ENCODE measurements around the gene CALD1. TPM values are rescaled to one million over a fixed set of nuclear protein-coding genes. Genes with fewer than 3 reads are reported as not detected.

CALD1 gene
- polyA plus RNA-seq, 2 of the 4 experiments (the other 2 are of a cell fraction) = 136 to 150 TPM

DNA sequence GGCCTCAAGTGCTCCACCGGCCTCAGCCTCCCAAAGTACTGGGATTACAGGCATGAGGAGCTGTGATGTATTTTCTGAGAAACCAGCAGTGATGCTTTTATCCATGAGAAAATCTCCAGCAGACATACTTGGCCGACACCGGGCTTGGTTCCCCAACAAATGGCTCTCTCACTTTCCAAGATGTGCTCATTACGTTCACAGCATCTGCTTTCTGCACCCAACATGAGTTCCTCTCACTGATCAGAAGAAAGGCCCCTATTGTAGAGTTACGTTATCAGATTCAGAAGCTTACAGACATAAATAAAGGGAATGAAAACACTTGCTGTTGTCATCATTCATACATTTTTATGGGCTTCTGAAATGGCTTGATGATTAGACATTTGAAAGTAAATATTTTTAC lies 95.0 kb downstream of the CALD1 start:
- WGBS (ENCODE audit: missing lambda C conversion rate) = 93% methylated on average over 5 of the region's 5 CpGs
- POLR2A ChIA-PET = no interaction called here
- Histone ChIP-seq H3K27ac (no peak overlapping the region; a peak in 1 of 6 replicates), H3K9me3 (no peaks in the 10 kb centered on the region), H3K4me1 (peaks cover 11% of the 10 kb centered on the region; the same call in 2 of the 3 replicates), H3K4me3 (no peak overlapping the region), H3K4me2 (no peak overlapping the region)
- TF ChIP-seq, protein P1, sequence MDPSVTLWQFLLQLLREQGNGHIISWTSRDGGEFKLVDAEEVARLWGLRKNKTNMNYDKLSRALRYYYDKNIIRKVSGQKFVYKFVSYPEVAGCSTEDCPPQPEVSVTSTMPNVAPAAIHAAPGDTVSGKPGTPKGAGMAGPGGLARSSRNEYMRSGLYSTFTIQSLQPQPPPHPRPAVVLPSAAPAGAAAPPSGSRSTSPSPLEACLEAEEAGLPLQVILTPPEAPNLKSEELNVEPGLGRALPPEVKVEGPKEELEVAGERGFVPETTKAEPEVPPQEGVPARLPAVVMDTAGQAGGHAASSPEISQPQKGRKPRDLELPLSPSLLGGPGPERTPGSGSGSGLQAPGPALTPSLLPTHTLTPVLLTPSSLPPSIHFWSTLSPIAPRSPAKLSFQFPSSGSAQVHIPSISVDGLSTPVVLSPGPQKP (IDR thresholded peaks at IDR 0.05; ENCODE audit: low read depth, low read length) = no peak
- TF ChIP-seq, protein P2, sequence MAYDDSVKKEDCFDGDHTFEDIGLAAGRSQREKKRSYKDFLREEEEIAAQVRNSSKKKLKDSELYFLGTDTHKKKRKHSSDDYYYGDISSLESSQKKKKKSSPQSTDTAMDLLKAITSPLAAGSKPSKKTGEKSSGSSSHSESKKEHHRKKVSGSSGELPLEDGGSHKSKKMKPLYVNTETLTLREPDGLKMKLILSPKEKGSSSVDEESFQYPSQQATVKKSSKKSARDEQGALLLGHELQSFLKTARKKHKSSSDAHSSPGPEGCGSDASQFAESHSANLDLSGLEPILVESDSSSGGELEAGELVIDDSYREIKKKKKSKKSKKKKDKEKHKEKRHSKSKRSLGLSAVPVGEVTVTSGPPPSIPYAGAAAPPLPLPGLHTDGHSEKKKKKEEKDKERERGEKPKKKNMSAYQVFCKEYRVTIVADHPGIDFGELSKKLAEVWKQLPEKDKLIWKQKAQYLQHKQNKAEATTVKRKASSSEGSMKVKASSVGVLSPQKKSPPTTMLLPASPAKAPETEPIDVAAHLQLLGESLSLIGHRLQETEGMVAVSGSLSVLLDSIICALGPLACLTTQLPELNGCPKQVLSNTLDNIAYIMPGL (CRISPR knock-in tag; IDR thresholded peaks at IDR 0.05; ENCODE audit: borderline replicate concordance) = no peak
- TF ChIP-seq PHF8 (IDR thresholded peaks at IDR 0.05; ENCODE audit: borderline replicate concordance, low read depth) (no peak), NFE2L2 (conservative IDR thresholded peaks at IDR 0.05; ENCODE audit: low read length) (no peak), CBX2 (IDR thresholded peaks at IDR 0.05; ENCODE audit: borderline replicate concordance, low read depth) (no peak), RAD21 (conservative IDR thresholded peaks at IDR 0.05 in 1 of 2, IDR thresholded peaks at IDR 0.05 in 1 of 2) (no peak), CHD2 (IDR thresholded peaks at IDR 0.05; ENCODE audit: low read length, partially characterized antibody) (no peak), FOSB (CRISPR knock-in tag; IDR thresholded peaks at IDR 0.05) (no peak), SMC3 (IDR thresholded peaks at IDR 0.05) (no peak), BHLHE40 (IDR thresholded peaks at IDR 0.05; ENCODE audit: low read depth, low read length) (no peak), ZSCAN20 (CRISPR knock-in tag; IDR thresholded peaks at IDR 0.05) (no peak), ESRRA (IDR thresholded peaks at IDR 0.05; ENCODE audit: borderline replicate concordance, low read length) (no peak)
- TF ChIP-seq, protein P3, sequence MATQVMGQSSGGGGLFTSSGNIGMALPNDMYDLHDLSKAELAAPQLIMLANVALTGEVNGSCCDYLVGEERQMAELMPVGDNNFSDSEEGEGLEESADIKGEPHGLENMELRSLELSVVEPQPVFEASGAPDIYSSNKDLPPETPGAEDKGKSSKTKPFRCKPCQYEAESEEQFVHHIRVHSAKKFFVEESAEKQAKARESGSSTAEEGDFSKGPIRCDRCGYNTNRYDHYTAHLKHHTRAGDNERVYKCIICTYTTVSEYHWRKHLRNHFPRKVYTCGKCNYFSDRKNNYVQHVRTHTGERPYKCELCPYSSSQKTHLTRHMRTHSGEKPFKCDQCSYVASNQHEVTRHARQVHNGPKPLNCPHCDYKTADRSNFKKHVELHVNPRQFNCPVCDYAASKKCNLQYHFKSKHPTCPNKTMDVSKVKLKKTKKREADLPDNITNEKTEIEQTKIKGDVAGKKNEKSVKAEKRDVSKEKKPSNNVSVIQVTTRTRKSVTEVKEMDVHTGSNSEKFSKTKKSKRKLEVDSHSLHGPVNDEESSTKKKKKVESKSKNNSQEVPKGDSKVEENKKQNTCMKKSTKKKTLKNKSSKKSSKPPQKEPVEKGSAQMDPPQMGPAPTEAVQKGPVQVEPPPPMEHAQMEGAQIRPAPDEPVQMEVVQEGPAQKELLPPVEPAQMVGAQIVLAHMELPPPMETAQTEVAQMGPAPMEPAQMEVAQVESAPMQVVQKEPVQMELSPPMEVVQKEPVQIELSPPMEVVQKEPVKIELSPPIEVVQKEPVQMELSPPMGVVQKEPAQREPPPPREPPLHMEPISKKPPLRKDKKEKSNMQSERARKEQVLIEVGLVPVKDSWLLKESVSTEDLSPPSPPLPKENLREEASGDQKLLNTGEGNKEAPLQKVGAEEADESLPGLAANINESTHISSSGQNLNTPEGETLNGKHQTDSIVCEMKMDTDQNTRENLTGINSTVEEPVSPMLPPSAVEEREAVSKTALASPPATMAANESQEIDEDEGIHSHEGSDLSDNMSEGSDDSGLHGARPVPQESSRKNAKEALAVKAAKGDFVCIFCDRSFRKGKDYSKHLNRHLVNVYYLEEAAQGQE (IDR thresholded peaks at IDR 0.05) = no peak
- TF ChIP-seq, protein P4, sequence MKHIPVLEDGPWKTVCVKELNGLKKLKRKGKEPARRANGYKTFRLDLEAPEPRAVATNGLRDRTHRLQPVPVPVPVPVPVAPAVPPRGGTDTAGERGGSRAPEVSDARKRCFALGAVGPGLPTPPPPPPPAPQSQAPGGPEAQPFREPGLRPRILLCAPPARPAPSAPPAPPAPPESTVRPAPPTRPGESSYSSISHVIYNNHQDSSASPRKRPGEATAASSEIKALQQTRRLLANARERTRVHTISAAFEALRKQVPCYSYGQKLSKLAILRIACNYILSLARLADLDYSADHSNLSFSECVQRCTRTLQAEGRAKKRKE (CRISPR knock-in tag; IDR thresholded peaks at IDR 0.05; ENCODE audit: low read depth) = no peak
- TF ChIP-seq, protein P5, sequence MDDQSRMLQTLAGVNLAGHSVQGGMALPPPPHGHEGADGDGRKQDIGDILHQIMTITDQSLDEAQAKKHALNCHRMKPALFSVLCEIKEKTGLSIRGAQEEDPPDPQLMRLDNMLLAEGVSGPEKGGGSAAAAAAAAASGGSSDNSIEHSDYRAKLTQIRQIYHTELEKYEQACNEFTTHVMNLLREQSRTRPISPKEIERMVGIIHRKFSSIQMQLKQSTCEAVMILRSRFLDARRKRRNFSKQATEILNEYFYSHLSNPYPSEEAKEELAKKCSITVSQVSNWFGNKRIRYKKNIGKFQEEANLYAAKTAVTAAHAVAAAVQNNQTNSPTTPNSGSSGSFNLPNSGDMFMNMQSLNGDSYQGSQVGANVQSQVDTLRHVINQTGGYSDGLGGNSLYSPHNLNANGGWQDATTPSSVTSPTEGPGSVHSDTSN (IDR thresholded peaks at IDR 0.05) = no peak
- FAIRE-seq (no peak), ATAC-seq (no peak), DNase-seq (ENCODE audit: low read depth in 1 of 2, low spot score in 1 of 2) (no peak)
- CTCF ChIA-PET = interaction anchor here (1.0 kb wide), 1 partner anchor 57 kb away, joined by 4 read pairs; no protein-coding TSS in a partner anchor

DNA sequence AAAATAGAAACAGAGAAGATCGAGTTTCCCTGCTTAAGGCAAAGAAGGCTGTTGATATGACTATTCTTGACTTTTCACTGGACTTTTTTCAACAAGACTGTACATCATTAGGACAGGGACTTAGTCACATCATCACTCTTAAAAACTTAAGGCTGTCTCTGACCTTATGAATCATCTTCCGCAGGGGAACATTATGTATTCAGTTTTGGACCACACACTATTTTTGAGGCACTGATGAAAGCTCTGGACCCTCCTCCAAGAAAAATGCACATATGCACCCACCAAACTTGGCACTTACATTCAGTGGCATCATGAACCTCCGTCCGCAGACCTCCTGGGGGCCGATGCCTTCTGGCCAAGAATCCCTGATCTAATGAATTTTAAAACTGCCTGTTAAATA lies 96.4 kb downstream of the CALD1 start:
- Histone ChIP-seq H3K4me3 (no peak overlapping the region), H3K4me1 (peaks cover 11% of the 10 kb centered on the region; the same call in 2 of the 3 replicates), H3K9me3 (no peaks in the 10 kb centered on the region), H3K27ac (peak overlapping the region in 1 of 2 experiments; percentile 58; a peak in 2 of 6 replicates), H3K4me2 (peak overlapping the region; percentile 11; the same call in 2 of the 3 replicates)
- DNase-seq (ENCODE audit: low read depth in 1 of 2, low spot score in 1 of 2) (no peak), FAIRE-seq (no peak), ATAC-seq (peak in 1 of 2 experiments; percentile 54; a peak in 3 of 6 replicates)
- ChIA-PET POLR2A (no interaction called here), CTCF (no interaction called here)
- TF ChIP-seq EP300 (IDR thresholded peaks at IDR 0.05) = 0 out of 5 replicates have a peak, but pooled peaks of 1 of the 2 experiments have one; percentile 11
- TF ChIP-seq FOSL2 (IDR thresholded peaks at IDR 0.05) = 0 out of 2 replicates have a peak, but pooled peaks have one; percentile 35
- TF ChIP-seq FOSL2 (CRISPR knock-in tag; IDR thresholded peaks at IDR 0.05) = no peak
- TF ChIP-seq, protein P3 (IDR thresholded peaks at IDR 0.05) = no peak
- WGBS (ENCODE audit: missing lambda C conversion rate) = 66% methylated on average over 5 of the region's 5 CpGs

All from A549 (cell line).